ENCODE data around the gene RASD2. TPM values are rescaled to one million over a fixed set of nuclear protein-coding genes. Genes with fewer than 3 reads are reported as not detected.

Gene RASD2
- polyA plus RNA-seq, 1 donor = 4.7 TPM

DNA sequence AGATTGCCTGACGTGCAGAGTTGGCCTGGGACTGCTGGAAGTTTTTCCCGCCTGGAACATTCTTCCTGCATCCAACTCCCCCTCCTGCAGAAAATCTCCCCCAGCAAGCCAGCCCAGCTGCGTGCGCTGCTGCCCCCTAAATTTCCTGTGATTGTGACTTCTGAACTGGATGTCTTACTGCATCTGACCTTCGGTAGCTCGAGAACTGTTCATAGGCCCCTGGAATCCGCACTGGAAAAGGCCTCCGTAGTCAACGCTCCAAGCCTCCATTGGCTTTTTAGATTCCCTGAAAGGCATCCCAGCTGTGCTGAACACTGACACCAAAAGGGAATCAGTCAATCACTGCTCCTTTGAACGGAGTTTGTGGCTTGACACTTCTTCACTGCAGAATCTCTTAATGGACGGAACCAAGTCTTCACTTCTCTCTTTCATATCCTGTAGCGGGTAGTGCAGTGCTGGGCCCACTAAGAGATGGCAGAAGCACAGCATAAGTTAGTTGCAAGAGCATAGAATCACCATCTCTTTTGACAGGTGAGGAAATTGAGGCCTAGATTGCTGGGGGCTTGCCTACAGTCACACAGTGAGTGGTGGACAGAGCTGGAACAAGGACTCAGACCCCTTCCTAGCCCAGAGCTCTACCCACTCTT is 14.2 kb upstream of the RASD2 start:
- no peak for DNase-seq
- Histone ChIP-seq H3K27ac (ENCODE audit: low read length) (no peak overlapping the region), H3K27me3 (ENCODE audit: control insufficient read depth, insufficient read depth, low read length) (no peaks in the 10 kb centered on the region), H3K36me3 (ENCODE audit: control insufficient read depth, insufficient read depth, low read length) (no peaks in the 10 kb centered on the region), H3K4me3 (ENCODE audit: low read length) (no peak overlapping the region), H3K9me3 (ENCODE audit: control insufficient read depth, low read depth, low read length) (peaks cover 4% of the 10 kb centered on the region), H3K4me1 (ENCODE audit: control insufficient read depth, insufficient read depth, low read length) (no peaks in the 10 kb centered on the region)
- WGBS (ENCODE audit: insufficient coverage, low lambda C conversion rate) = no CpG with 5 or more reads among the region's 12 CpGs

DNA sequence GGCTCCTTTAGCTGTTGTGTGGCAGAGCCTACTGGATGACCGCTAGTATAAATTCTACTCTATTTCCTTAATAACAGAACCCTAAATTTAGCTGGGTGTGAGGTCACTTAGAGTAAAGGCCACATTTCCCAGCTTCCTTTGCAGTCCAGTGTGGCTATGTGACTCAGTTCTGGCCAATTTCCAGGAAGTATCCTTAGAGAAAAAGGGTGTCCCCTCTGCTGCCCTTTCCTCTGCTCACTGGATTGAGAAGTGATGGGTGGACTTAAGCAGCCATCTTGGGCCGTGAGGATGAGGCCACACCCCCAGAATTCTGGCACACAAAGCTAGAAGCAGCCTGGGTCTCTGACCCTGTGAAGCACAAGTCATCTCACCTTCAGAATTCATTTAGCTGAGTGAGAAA is 11.7 kb upstream of the RASD2 start:
- H3K4me3 ChIP-seq (ENCODE audit: low read length) = no peak overlapping the region
- H3K4me1 ChIP-seq (ENCODE audit: control insufficient read depth, insufficient read depth, low read length) = no peaks in the 10 kb centered on the region
- no CpG with 5 or more reads among the region's 2 CpGs for WGBS (ENCODE audit: insufficient coverage, low lambda C conversion rate)
- H3K9me3 ChIP-seq (ENCODE audit: control insufficient read depth, low read depth, low read length) = peaks cover 4% of the 10 kb centered on the region
- no peak for DNase-seq
- no peaks in the 10 kb centered on the region for H3K36me3 ChIP-seq (ENCODE audit: control insufficient read depth, insufficient read depth, low read length)
- H3K27ac ChIP-seq (ENCODE audit: low read length) = no peak overlapping the region
- H3K27me3 ChIP-seq (ENCODE audit: control insufficient read depth, insufficient read depth, low read length) = no peaks in the 10 kb centered on the region

DNA sequence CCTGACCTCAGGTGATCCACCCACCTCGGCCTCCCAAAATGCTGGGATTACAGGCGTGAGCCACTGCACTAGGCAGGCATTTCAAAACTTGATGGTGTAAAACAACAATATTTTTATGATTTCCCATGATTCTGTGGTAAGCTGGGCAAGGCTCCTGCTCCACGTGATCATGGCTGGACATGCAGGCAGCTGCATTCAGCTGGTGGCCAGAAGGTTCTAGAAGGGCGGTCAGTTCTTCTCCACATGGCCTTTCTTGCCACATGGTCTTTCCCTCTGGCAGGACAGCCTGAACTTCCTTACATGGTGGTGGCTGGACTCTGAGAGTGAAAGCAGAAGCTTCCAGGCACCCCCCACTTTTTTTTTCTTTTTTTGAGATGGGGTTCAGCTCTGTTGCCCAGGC is 9.9 kb upstream of the RASD2 start:
- no peaks in the 10 kb centered on the region for H3K27me3 ChIP-seq (ENCODE audit: control insufficient read depth, insufficient read depth, low read length)
- H3K9me3 ChIP-seq (ENCODE audit: control insufficient read depth, low read depth, low read length) = peaks cover 4% of the 10 kb centered on the region
- no peak overlapping the region for H3K4me3 ChIP-seq (ENCODE audit: low read length)
- peaks cover 3% of the 10 kb centered on the region for H3K4me1 ChIP-seq (ENCODE audit: control insufficient read depth, insufficient read depth, low read length)
- no peak for DNase-seq
- no peak overlapping the region for H3K27ac ChIP-seq (ENCODE audit: low read length)
- WGBS (ENCODE audit: insufficient coverage, low lambda C conversion rate) = no CpG with 5 or more reads among the region's 4 CpGs
- H3K36me3 ChIP-seq (ENCODE audit: control insufficient read depth, insufficient read depth, low read length) = no peaks in the 10 kb centered on the region

DNA sequence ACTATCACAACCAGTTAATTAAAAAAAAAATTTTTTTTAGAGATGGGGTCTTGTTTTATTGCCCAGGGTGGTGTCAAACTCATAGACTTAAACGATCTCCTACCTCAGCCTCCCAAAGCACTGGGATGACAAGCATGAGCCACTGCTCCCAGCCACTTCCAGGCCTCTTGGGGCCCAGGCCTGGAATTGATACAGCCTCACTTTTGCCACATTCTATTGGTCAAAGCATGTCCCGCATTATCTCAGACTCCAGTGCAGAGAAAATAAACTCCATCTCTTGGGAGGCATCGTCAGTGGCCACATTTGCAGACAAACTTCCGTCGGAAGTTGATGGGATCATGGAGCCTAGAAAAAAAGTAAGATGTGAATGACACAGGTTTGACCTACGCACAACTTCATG is 9.4 kb upstream of the RASD2 start:
- no CpG with 5 or more reads among the region's 6 CpGs for WGBS (ENCODE audit: insufficient coverage, low lambda C conversion rate)
- Histone ChIP-seq H3K4me1 (ENCODE audit: control insufficient read depth, insufficient read depth, low read length) (peaks cover 5% of the 10 kb centered on the region), H3K9me3 (ENCODE audit: control insufficient read depth, low read depth, low read length) (peaks cover 4% of the 10 kb centered on the region), H3K27ac (ENCODE audit: low read length) (no peak overlapping the region), H3K27me3 (ENCODE audit: control insufficient read depth, insufficient read depth, low read length) (no peaks in the 10 kb centered on the region), H3K4me3 (ENCODE audit: low read length) (no peak overlapping the region), H3K36me3 (ENCODE audit: control insufficient read depth, insufficient read depth, low read length) (no peaks in the 10 kb centered on the region)
- DNase-seq = no peak

DNA sequence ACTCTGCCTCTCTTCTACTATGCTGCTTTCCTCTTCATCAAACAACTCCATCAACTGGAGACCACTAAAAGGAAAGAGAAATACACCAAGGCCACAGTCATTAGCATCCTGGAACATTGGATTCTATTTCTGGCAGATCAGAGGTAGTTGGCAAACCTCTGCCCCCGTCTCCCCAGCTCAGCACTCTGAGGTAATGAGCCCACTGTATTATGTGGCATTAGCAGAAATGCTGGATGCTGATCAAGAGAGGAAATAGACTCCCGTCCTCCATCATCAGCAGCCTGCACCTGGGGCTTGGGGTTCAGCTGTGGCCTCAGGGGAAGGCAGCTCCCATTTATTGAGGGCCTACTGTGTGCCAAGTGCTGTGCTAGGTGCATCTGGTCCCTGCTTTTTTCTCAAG is 9.0 kb upstream of the RASD2 start:
- no peak for DNase-seq

DNA sequence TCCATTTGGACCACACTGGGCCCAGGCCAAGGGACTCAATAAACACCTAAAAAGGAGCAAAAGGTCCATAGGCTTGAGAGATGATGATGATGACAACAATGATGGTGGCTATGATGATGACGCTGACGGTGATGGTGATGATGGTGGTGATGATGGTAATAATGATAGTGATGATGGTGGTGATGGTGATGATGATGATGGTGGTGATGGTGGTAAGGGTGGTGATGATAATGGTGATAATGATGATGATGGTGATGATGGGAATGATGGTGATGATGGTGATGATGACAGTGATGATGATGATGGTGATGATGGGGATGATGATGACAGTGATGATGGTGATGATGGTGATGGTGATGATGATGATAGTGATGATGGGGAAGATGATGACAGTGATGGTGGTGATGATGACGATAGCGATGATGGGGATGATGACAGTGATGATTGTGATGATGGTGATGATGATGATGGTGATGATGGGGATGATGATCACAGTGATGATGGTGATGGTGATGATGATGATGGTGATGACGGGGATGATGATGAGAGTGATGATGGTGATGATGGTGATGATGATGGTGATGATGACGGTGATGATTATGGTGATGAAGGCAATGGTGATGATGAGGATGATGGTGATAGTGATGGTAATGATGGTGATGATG is 7.1 kb upstream of the RASD2 start:
- Histone ChIP-seq H3K4me1 (ENCODE audit: control insufficient read depth, insufficient read depth, low read length) (peaks cover 5% of the 10 kb centered on the region), H3K36me3 (ENCODE audit: control insufficient read depth, insufficient read depth, low read length) (no peaks in the 10 kb centered on the region), H3K27ac (ENCODE audit: low read length) (no peak overlapping the region), H3K27me3 (ENCODE audit: control insufficient read depth, insufficient read depth, low read length) (peaks cover 1% of the 10 kb centered on the region), H3K9me3 (ENCODE audit: control insufficient read depth, low read depth, low read length) (peaks cover 4% of the 10 kb centered on the region), H3K4me3 (ENCODE audit: low read length) (no peak overlapping the region)
- DNase-seq = no peak
- WGBS (ENCODE audit: insufficient coverage, low lambda C conversion rate) = 95% methylated on average over 6 of the region's 6 CpGs

More for the DNA sequence above, 9.0 kb upstream of the RASD2 start:
- no peaks in the 10 kb centered on the region for H3K27me3 ChIP-seq (ENCODE audit: control insufficient read depth, insufficient read depth, low read length)
- peaks cover 4% of the 10 kb centered on the region for H3K9me3 ChIP-seq (ENCODE audit: control insufficient read depth, low read depth, low read length)
- H3K27ac ChIP-seq (ENCODE audit: low read length) = no peak overlapping the region
- no CpG with 5 or more reads among the region's 2 CpGs for WGBS (ENCODE audit: insufficient coverage, low lambda C conversion rate)
- no peaks in the 10 kb centered on the region for H3K36me3 ChIP-seq (ENCODE audit: control insufficient read depth, insufficient read depth, low read length)
- peaks cover 5% of the 10 kb centered on the region for H3K4me1 ChIP-seq (ENCODE audit: control insufficient read depth, insufficient read depth, low read length)
- no peak overlapping the region for H3K4me3 ChIP-seq (ENCODE audit: low read length)

DNA sequence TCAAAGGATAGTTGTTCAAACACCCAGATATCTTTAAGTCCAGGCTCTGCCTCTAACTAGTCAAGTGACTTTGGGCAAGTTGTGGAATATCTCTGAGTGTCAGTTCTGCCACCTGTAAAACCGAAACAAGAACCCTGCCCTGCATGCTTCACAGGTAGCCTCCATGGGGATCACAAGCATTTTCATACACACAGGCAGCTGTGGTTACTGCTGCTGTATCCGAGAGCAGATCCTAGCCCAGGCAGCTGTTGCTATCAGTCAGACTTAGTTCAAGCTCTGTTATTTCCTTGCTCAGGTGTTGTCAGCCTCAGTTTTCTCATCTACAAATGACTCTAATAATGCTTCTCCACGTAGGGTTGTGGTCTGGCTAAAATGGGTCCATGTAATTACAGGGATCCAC is 6.5 kb upstream of the RASD2 start:
- peaks cover 2% of the 10 kb centered on the region for H3K9me3 ChIP-seq (ENCODE audit: control insufficient read depth, low read depth, low read length)
- no peak for DNase-seq
- no peak overlapping the region for H3K27ac ChIP-seq (ENCODE audit: low read length)
- peaks cover 6% of the 10 kb centered on the region for H3K27me3 ChIP-seq (ENCODE audit: control insufficient read depth, insufficient read depth, low read length)
- H3K4me3 ChIP-seq (ENCODE audit: low read length) = no peak overlapping the region
- WGBS (ENCODE audit: insufficient coverage, low lambda C conversion rate) = no CpG with 5 or more reads among the region's 3 CpGs
- peaks cover 5% of the 10 kb centered on the region for H3K4me1 ChIP-seq (ENCODE audit: control insufficient read depth, insufficient read depth, low read length)
- no peaks in the 10 kb centered on the region for H3K36me3 ChIP-seq (ENCODE audit: control insufficient read depth, insufficient read depth, low read length)

DNA sequence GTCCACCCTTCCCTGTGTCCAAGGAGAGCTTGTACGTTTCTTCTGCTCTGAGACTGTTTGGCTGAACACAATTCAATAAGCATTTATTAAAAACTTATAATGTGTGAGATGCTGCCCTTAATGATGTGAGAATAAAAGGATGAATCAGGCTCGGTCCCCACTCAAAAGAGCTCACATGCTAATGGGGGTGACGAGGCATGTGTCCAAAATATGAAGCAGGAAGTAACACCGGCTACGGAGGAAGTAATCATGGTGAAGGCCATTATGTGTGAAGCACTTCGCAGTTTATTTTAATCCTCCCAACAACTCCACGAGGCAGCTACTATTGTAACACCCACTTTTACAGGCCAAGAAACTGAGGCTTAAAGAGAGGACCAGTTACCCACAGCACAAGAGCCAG is 3.4 kb upstream of the RASD2 start:
- no peak for DNase-seq
- no CpG with 5 or more reads among the region's 7 CpGs for WGBS (ENCODE audit: insufficient coverage, low lambda C conversion rate)
- Histone ChIP-seq H3K4me1 (ENCODE audit: control insufficient read depth, insufficient read depth, low read length) (peaks cover 15% of the 10 kb centered on the region), H3K27ac (ENCODE audit: low read length) (no peak overlapping the region), H3K9me3 (ENCODE audit: control insufficient read depth, low read depth, low read length) (peaks cover 4% of the 10 kb centered on the region), H3K27me3 (ENCODE audit: control insufficient read depth, insufficient read depth, low read length) (peaks cover 32% of the 10 kb centered on the region), H3K4me3 (ENCODE audit: low read length) (no peak overlapping the region), H3K36me3 (ENCODE audit: control insufficient read depth, insufficient read depth, low read length) (no peaks in the 10 kb centered on the region)

DNA sequence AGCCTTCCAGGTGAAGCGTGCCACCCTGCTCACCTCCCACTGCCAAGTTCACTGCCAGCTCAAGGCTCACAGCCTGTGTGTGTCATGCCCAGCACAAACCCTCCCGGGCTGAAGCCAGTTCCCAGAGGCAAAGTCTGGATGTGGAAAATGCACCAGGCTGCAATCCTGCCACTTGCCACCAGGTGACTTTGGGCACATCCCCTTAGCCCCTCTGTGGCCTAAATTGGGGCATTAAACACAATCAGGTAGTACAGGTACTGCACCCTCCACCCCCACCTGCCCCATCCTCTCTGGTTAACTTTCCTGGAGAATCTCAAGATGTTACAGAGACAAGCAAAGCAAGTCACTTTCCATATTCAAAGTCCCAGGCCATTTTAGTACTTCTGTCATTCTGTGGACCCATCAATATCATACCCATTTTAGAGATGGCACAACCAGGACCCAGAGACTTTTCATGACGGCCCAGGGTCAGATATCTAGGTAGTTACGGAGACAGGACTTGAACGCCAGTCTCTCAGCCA is 1.8 kb upstream of the RASD2 start:
- H3K27ac ChIP-seq (ENCODE audit: low read length) = no peak overlapping the region
- no peaks in the 10 kb centered on the region for H3K36me3 ChIP-seq (ENCODE audit: control insufficient read depth, insufficient read depth, low read length)
- no peak overlapping the region for H3K4me3 ChIP-seq (ENCODE audit: low read length)
- peaks cover 4% of the 10 kb centered on the region for H3K9me3 ChIP-seq (ENCODE audit: control insufficient read depth, low read depth, low read length)
- no CpG with 5 or more reads among the region's 5 CpGs for WGBS (ENCODE audit: insufficient coverage, low lambda C conversion rate)
- peaks cover 15% of the 10 kb centered on the region for H3K4me1 ChIP-seq (ENCODE audit: control insufficient read depth, insufficient read depth, low read length)
- peaks cover 47% of the 10 kb centered on the region for H3K27me3 ChIP-seq (ENCODE audit: control insufficient read depth, insufficient read depth, low read length)
- peak in 1 of 2 donors; percentile 26 for DNase-seq

DNA sequence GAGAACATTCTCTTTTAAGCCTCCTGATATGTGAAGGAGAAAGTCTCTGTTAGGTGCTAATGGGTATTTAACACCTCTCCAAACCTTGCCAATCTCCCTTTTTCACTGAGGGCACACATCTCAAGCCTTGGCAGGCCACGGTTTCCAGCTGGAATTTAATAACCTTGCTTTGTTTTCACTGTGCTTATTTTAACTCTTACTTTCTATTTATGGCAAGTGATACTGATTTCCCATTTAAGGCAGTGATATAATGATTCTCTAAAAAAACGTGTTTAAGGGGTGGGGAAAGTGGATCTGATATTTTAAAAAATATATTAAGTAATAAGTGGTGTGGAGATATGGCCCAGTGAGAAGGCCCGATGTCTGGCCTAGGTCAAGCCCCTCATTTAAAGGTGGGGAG is 1.1 kb upstream of the RASD2 start:
- Histone ChIP-seq H3K36me3 (ENCODE audit: control insufficient read depth, insufficient read depth, low read length) (no peaks in the 10 kb centered on the region), H3K4me1 (ENCODE audit: control insufficient read depth, insufficient read depth, low read length) (peaks cover 15% of the 10 kb centered on the region), H3K9me3 (ENCODE audit: control insufficient read depth, low read depth, low read length) (peaks cover 4% of the 10 kb centered on the region), H3K27ac (ENCODE audit: low read length) (no peak overlapping the region), H3K4me3 (ENCODE audit: low read length) (no peak overlapping the region), H3K27me3 (ENCODE audit: control insufficient read depth, insufficient read depth, low read length) (peaks cover 53% of the 10 kb centered on the region)
- WGBS (ENCODE audit: insufficient coverage, low lambda C conversion rate) = no CpG with 5 or more reads among the region's 3 CpGs
- no peak for DNase-seq

Data from large intestine (tissue), 3 donors.